ENCODE results near the gene SUSD6. TPM values are rescaled to one million over a fixed set of nuclear protein-coding genes. Genes with fewer than 3 reads are reported as not detected.

The SUSD6 gene
- total RNA-seq, 2 donors from 2014 or later, result 27.3 to 70.3 TPM

GRCh38 chr14:69582212-69582611 is 29.2 kb upstream of the SUSD6 start:
- TF ChIP-seq, protein P1, sequence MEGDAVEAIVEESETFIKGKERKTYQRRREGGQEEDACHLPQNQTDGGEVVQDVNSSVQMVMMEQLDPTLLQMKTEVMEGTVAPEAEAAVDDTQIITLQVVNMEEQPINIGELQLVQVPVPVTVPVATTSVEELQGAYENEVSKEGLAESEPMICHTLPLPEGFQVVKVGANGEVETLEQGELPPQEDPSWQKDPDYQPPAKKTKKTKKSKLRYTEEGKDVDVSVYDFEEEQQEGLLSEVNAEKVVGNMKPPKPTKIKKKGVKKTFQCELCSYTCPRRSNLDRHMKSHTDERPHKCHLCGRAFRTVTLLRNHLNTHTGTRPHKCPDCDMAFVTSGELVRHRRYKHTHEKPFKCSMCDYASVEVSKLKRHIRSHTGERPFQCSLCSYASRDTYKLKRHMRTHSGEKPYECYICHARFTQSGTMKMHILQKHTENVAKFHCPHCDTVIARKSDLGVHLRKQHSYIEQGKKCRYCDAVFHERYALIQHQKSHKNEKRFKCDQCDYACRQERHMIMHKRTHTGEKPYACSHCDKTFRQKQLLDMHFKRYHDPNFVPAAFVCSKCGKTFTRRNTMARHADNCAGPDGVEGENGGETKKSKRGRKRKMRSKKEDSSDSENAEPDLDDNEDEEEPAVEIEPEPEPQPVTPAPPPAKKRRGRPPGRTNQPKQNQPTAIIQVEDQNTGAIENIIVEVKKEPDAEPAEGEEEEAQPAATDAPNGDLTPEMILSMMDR (IDR thresholded peaks at IDR 0.05), result no peak
- intact Hi-C loops (cut with DNase I), result loop anchor here (10.0 kb wide), 1 partner anchor 443 kb away; no protein-coding TSS in a partner anchor

GRCh38 chr14:69582829-69583228 is 28.6 kb upstream of the SUSD6 start:
- no peaks in the 10 kb centered on the region for H3K4me1 ChIP-seq
- no peaks in the 10 kb centered on the region for H3K9me3 ChIP-seq
- TF ChIP-seq, protein P1 (IDR thresholded peaks at IDR 0.05), result no peak
- intact Hi-C loops (cut with DNase I), result loop anchor here (10.0 kb wide), 1 partner anchor 442 kb away; no protein-coding TSS in a partner anchor
- H3K9ac ChIP-seq (ENCODE audit: low read depth in 2 of 2, low read length in 2 of 2), result no peak overlapping the region
- H3K27ac ChIP-seq, result no peak overlapping the region
- no peak overlapping the region for H3K4me3 ChIP-seq
- H3K36me3 ChIP-seq, result no peaks in the 10 kb centered on the region
- no peaks in the 10 kb centered on the region for H3K27me3 ChIP-seq
- no peak for DNase-seq

More at GRCh38 chr14:69582212-69582611, 29.2 kb upstream of the SUSD6 start:
- H3K4me3 ChIP-seq, result no peak overlapping the region
- H3K4me1 ChIP-seq, result no peaks in the 10 kb centered on the region
- no peaks in the 10 kb centered on the region for H3K9me3 ChIP-seq
- H3K27ac ChIP-seq, result no peak overlapping the region
- H3K9ac ChIP-seq (ENCODE audit: low read depth in 2 of 2, low read length in 2 of 2), result no peak overlapping the region
- peaks cover 1% of the 10 kb centered on the region for H3K27me3 ChIP-seq
- no peak for DNase-seq
- no peaks in the 10 kb centered on the region for H3K36me3 ChIP-seq

- Histone ChIP-seq H3K27me3 (no peaks in the 10 kb centered on the region), H3K4me1 (no peaks in the 10 kb centered on the region), H3K9ac (ENCODE audit: low read depth in 2 of 2, low read length in 2 of 2) (no peak overlapping the region), H3K4me3 (no peak overlapping the region), H3K36me3 (no peaks in the 10 kb centered on the region), H3K9me3 (no peaks in the 10 kb centered on the region), H3K27ac (no peak overlapping the region)
- DNase-seq, result no peak
- TF ChIP-seq, protein P1 (IDR thresholded peaks at IDR 0.05), result no peak
- intact Hi-C loops (cut with DNase I), result loop anchor here (2.0 to 10.0 kb wide), 2 partner anchors 142 to 440 kb away; no protein-coding TSS in a partner anchor
Measured at GRCh38 chr14:69584389-69584788, 27.0 kb upstream of the SUSD6 start.

DNA sequence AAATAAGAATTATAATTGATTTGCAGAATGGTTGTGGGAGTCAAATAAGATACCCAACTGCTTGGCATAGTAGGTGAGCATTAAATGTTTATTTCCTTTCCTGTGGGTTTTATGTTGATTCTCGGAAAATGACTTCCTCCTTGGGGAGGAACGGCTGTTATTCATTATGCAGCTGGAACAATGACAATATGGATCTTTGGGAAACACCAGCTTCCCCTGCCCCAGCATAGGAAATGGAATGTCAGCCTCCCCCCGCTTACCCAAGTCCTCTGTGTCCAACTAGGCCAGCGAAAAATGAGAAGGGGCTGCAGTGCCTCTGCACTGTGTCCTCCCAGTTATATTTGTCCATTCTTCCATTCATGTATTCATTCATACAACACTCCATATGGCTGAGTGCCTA is 25.0 kb upstream of the SUSD6 start:
- Histone ChIP-seq H3K27me3 (no peaks in the 10 kb centered on the region), H3K9ac (ENCODE audit: low read depth in 2 of 2, low read length in 2 of 2) (no peak overlapping the region), H3K4me3 (no peak overlapping the region), H3K27ac (no peak overlapping the region), H3K9me3 (no peaks in the 10 kb centered on the region), H3K4me1 (no peaks in the 10 kb centered on the region), H3K36me3 (no peaks in the 10 kb centered on the region)
- intact Hi-C loops (cut with DNase I), result loop anchor here (10.0 kb wide), 1 partner anchor 438 kb away; no protein-coding TSS in a partner anchor
- TF ChIP-seq, protein P1 (IDR thresholded peaks at IDR 0.05), result no peak
- DNase-seq, result no peak

DNA sequence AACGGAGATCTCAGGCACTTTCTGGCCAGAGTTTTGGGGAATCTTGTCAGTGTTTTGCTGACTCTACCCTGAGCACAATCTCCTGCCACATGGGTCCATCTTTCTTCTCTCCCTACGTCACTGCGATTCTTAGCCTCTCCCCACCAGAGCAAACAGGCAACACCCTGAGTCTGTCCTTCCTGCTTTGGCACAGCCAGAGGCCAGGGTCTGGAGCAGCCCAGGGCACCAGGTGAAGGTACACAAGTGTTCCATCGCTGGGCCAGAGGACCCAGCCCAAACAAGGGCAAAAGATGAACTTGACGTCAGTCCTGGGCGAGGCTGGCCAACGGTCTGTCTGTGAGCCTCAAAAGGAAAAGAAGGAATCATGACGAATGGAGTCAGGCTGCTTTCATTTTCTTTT is 24.0 kb upstream of the SUSD6 start:
- intact Hi-C loops (cut with DNase I), result loop anchor here (10.0 kb wide), 1 partner anchor 437 kb away; no protein-coding TSS in a partner anchor
- Histone ChIP-seq H3K9me3 (no peaks in the 10 kb centered on the region), H3K36me3 (no peaks in the 10 kb centered on the region), H3K27ac (peak overlapping the region; percentile 20), H3K27me3 (no peaks in the 10 kb centered on the region), H3K9ac (ENCODE audit: low read depth in 2 of 2, low read length in 2 of 2) (no peak overlapping the region), H3K4me1 (no peaks in the 10 kb centered on the region), H3K4me3 (no peak overlapping the region)
- DNase-seq, result peak; percentile 89
- TF ChIP-seq, protein P1 (IDR thresholded peaks at IDR 0.05), result no peak
